Cardiac muscle cell (in vitro differentiated cells and primary cell): Measurements from ENCODE around the gene ZFR. TPM values are rescaled to one million over a fixed set of nuclear protein-coding genes. Genes with fewer than 3 reads are reported as not detected.
A peak's percentile ranks its signal among the peaks of the same experiment; 100 is the strongest.

ENCODE experiments used
- DNase-seq, 2 donors: peaks; one replicate each; pipeline versions ENCODE4 v3.0.0 to v3.0.0-alpha.2; 2010 to 2017; ENCODE audit warnings: low read depth in 1 of 2, low spot score in 1 of 2
- H3K27ac ChIP-seq: fragments of 200-600 bp; sonication (generic); 2 replicates; pipeline ENCODE4 v1.5.1; 2016
- H3K27me3 ChIP-seq: fragments of 200-600 bp; sonication (generic); 2 replicates; pipeline ENCODE4 v1.6.0; 2016; ENCODE audit warnings: control low read depth
- H3K36me3 ChIP-seq: fragments of 200-600 bp; sonication (generic); 2 replicates; pipeline ENCODE4 v1.5.1; 2016; ENCODE audit warnings: control low read depth
- H3K4me1 ChIP-seq: fragments of 200-600 bp; sonication (generic); 2 replicates; pipeline ENCODE4 v1.8.1; 2017; ENCODE audit warnings: low read depth, mild to moderate bottlenecking, mixed run types
- H3K4me3 ChIP-seq: fragments of 200-600 bp; sonication (generic); 2 replicates; pipeline ENCODE4 v1.5.1; 2016; ENCODE audit warnings: mild to moderate bottlenecking
- H3K9me3 ChIP-seq: fragments of 200-600 bp; sonication (generic); 2 replicates; pipeline ENCODE4 v1.5.1; 2017; ENCODE audit warnings: low read depth, mild to moderate bottlenecking, control low read depth
- CTCF ChIP-seq: IDR thresholded peaks from 2 replicates; pipeline ENCODE4 v1.5.1; 2012; ENCODE audit warnings: low read depth, mild to moderate bottlenecking, low read length
- polyA plus RNA-seq: library from polyadenylated mRNA; unstranded; fragments of >200 nt; fragmentation: Nextera tagmentation; extraction: Ambion mirVana; gene quantifications from 2 replicates; pipeline ENCODE4 v1.2.1, GENCODE V29; 2016
- total RNA-seq: library from RNA; depleted of rRNA; stranded (reverse); fragments of >200 nt; gene quantifications from 2 replicates; pipeline ENCODE4 v1.2.3, GENCODE V29; 2016

The ZFR gene
- total and polyA plus RNA-seq, 2 experiments from 2014 or later: 66.5 to 75.6 TPM

DNA sequence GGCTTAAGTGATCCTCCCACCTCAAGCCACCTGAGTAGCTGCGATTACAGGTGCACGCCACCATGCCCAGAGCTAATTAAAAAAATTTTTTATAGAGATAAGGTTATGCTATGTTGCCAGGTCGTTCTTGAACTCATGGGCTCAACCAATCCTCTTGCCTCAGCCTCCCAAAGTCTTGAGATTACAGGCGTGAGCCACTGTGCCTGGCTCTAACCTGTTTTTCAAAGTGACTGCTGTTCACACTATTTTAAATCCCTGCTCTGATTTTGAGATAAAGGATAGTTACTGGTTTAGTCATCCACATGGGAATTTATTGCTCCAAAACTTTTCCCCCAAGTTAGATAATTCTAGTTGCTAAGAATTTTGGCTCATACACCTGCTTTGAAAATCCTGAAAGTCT, 83.6 kb downstream of the ZFR start:
- Histone ChIP-seq H3K27me3 (no peaks in the 10 kb centered on the region), H3K36me3 (peaks cover 30% of the 10 kb centered on the region), H3K9me3 (no peaks in the 10 kb centered on the region), H3K4me1 (no peaks in the 10 kb centered on the region), H3K4me3 (no peak overlapping the region), H3K27ac (no peak overlapping the region)
- no peak for TF ChIP-seq CTCF
- no peak for DNase-seq

- H3K27ac ChIP-seq: no peak overlapping the region
Measured at GRCh38 chr5:32358611-32359010, 85.9 kb downstream of the ZFR start.

GRCh38 chr5:32357658-32358057, 86.9 kb downstream of the ZFR start:
- H3K9me3 ChIP-seq: no peaks in the 10 kb centered on the region
- no peak overlapping the region for H3K27ac ChIP-seq
- no peak for TF ChIP-seq CTCF
- H3K27me3 ChIP-seq: no peaks in the 10 kb centered on the region
- no peak overlapping the region for H3K4me3 ChIP-seq
- peak in 1 of 2 donors; percentile 15 for DNase-seq
- peaks cover 36% of the 10 kb centered on the region for H3K36me3 ChIP-seq
- no peaks in the 10 kb centered on the region for H3K4me1 ChIP-seq

More at GRCh38 chr5:32358611-32359010, 85.9 kb downstream of the ZFR start:
- Histone ChIP-seq H3K4me3 (no peak overlapping the region), H3K36me3 (peaks cover 40% of the 10 kb centered on the region), H3K4me1 (no peaks in the 10 kb centered on the region), H3K27me3 (no peaks in the 10 kb centered on the region), H3K9me3 (no peaks in the 10 kb centered on the region)
- no peak for TF ChIP-seq CTCF
- DNase-seq: no peak

GRCh38 chr5:32355686-32356085, 88.9 kb downstream of the ZFR start:
- no peaks in the 10 kb centered on the region for H3K9me3 ChIP-seq
- H3K27ac ChIP-seq: no peak overlapping the region
- no peaks in the 10 kb centered on the region for H3K4me1 ChIP-seq
- peaks cover 36% of the 10 kb centered on the region for H3K36me3 ChIP-seq
- H3K4me3 ChIP-seq: no peak overlapping the region
- no peak for TF ChIP-seq CTCF
- H3K27me3 ChIP-seq: no peaks in the 10 kb centered on the region
- DNase-seq: peak in 1 of 2 donors; percentile 93

GRCh38 chr5:32353420-32353819, 91.1 kb downstream of the ZFR start:
- no peak overlapping the region for H3K4me3 ChIP-seq
- H3K27ac ChIP-seq: peak overlapping the region; percentile 62
- no peaks in the 10 kb centered on the region for H3K27me3 ChIP-seq
- no peaks in the 10 kb centered on the region for H3K4me1 ChIP-seq
- DNase-seq: no peak
- H3K36me3 ChIP-seq: peaks cover 26% of the 10 kb centered on the region
- no peak for TF ChIP-seq CTCF
- H3K9me3 ChIP-seq: no peaks in the 10 kb centered on the region

- H3K27me3 ChIP-seq: no peaks in the 10 kb centered on the region
- H3K4me3 ChIP-seq: no peak overlapping the region
- no peaks in the 10 kb centered on the region for H3K4me1 ChIP-seq
- no peak for TF ChIP-seq CTCF
- peaks cover 26% of the 10 kb centered on the region for H3K36me3 ChIP-seq
- no peaks in the 10 kb centered on the region for H3K9me3 ChIP-seq
- peak overlapping the region; percentile 62 for H3K27ac ChIP-seq
- no peak for DNase-seq
Measured at GRCh38 chr5:32352685-32353084, 91.9 kb downstream of the ZFR start.
